H1 (cell line): ENCODE measurements around the gene COLEC11. TPM values are rescaled to one million over a fixed set of nuclear protein-coding genes. Genes with fewer than 3 reads are reported as not detected.

Experiments
- CTCF ChIA-PET: fragments of 300-600 bp; sonication (Branson Sonifier 250); formaldehyde crosslinking; loops from one replicate; lab custom pipeline; 2021; ENCODE audit not compliant: partially characterized antibody; lab: Charles Lee
- POLR2A ChIA-PET: fragments of 300-600 bp; sonication (Branson Sonifier 250); formaldehyde crosslinking; loops from one replicate; lab custom pipeline; 2021; ENCODE audit warnings: inconsistent platforms; ENCODE audit not compliant: partially characterized antibody; lab: Charles Lee
- DNase-seq, 2 experiments: peaks; one replicate each; pipeline versions ENCODE4 v3.0.0 to v3.0.0-alpha.2; 2010 to 2022; ENCODE audit warnings: low spot score in 2 of 2, low read depth in 1 of 2, mixed read lengths in 1 of 2
- FAIRE-seq: peaks from 2 replicates; lab custom pipeline; 2011; peaks lifted over from hg19 to GRCh38; lab: Jason Lieb, UNC
- H2AFZ ChIP-seq: 2 replicates; pipeline ENCODE4 v1.8.1; 2012; ENCODE audit warnings: low read length, inconsistent platforms
- H2AK5ac ChIP-seq: 2 replicates; pipeline ENCODE4 v1.6.1; 2013; ENCODE audit warnings: low read depth, low read length
- H2BK120ac ChIP-seq: replicated peaks from 2 replicates; pipeline ENCODE3; 2013; ENCODE audit warnings: low read depth, low read length, inconsistent platforms
- H2BK12ac ChIP-seq: 2 replicates; pipeline ENCODE4 v1.6.1; 2013; ENCODE audit warnings: low read depth, low read length
- H2BK15ac ChIP-seq: 2 replicates; pipeline ENCODE4 v1.6.1; 2013; ENCODE audit warnings: low read length
- H2BK20ac ChIP-seq: 2 replicates; pipeline ENCODE4 v1.6.1; 2013; ENCODE audit warnings: low read length
- H2BK5ac ChIP-seq: 2 replicates; pipeline ENCODE4 v1.6.1; 2013; ENCODE audit warnings: low read depth, low read length
- H3K14ac ChIP-seq: 2 replicates; pipeline ENCODE4 v1.6.1; 2013; ENCODE audit warnings: inconsistent platforms; ENCODE audit not compliant: insufficient read length
- H3K18ac ChIP-seq: 2 replicates; pipeline ENCODE4 v1.6.1; 2013; ENCODE audit warnings: low read length; ENCODE audit errors: extremely low read depth
- H3K23ac ChIP-seq: 2 replicates; pipeline ENCODE4 v1.6.1; 2013; ENCODE audit warnings: inconsistent platforms; ENCODE audit not compliant: insufficient read length
- H3K23me2 ChIP-seq: 2 replicates; pipeline ENCODE4 v1.6.1; 2013; ENCODE audit warnings: low read depth, low read length
- H3K27ac ChIP-seq: 2 replicates; pipeline ENCODE4 v1.6.1; 2011; ENCODE audit warnings: low read depth, low read length, inconsistent platforms
- H3K27me3 ChIP-seq, 4 experiments: replicated peaks in 1 of 4; 1 replicate in 1 of 4; 2 replicates in 3 of 4; pipeline versions ENCODE4 v1.6.1 to v1.8.1; 2011 to 2013; ENCODE audit warnings: low read length in 3 of 4, mild to moderate bottlenecking in 3 of 4, inconsistent platforms in 2 of 4, mixed read lengths in 2 of 4, moderate library complexity in 1 of 4; ENCODE audit not compliant: control insufficient read depth in 3 of 4, insufficient read depth in 3 of 4; ENCODE audit errors: extremely low read depth in 1 of 4
- H3K36me3 ChIP-seq, 4 experiments: 2 replicates each; pipeline versions ENCODE4 v1.6.1 to v1.8.1; 2011 to 2013; ENCODE audit warnings: mild to moderate bottlenecking in 4 of 4, low read length in 3 of 4, moderate library complexity in 2 of 4, control low read depth in 1 of 4, inconsistent platforms in 1 of 4; ENCODE audit not compliant: insufficient read depth in 4 of 4, control insufficient read depth in 2 of 4
- H3K4ac ChIP-seq: replicated peaks from 2 replicates; pipeline ENCODE3; 2013; ENCODE audit warnings: low read length, low read depth, mixed read lengths, inconsistent platforms; ENCODE audit not compliant: insufficient read length
- H3K4me1 ChIP-seq, 4 experiments: replicated peaks in 1 of 4; 1 replicate in 1 of 4; 2 replicates in 3 of 4; pipeline versions ENCODE4 v1.6.1 to v1.8.1; 2011 to 2013; ENCODE audit warnings: low read length in 3 of 4, inconsistent platforms in 2 of 4, mixed read lengths in 1 of 4; ENCODE audit not compliant: insufficient read depth in 4 of 4, control insufficient read depth in 3 of 4
- H3K4me2 ChIP-seq, 2 experiments: 2 replicates each; pipeline versions ENCODE4 v1.6.1 to v1.8.1; 2011 to 2013; ENCODE audit warnings: low read depth in 2 of 2, low read length in 2 of 2, control low read depth in 1 of 2, inconsistent platforms in 1 of 2, mild to moderate bottlenecking in 1 of 2; ENCODE audit not compliant: insufficient read depth in 1 of 2
- H3K4me3 ChIP-seq, 4 experiments: fragments of 200-600, 300-600 bp in 1 of 4; sonication (generic), shearing (Covaris generic), sonication (Bioruptor Twin) in 1 of 4; 2 replicates each; pipeline versions ENCODE4 v1.5.1 to v1.8.1; 2011 to 2016; ENCODE audit warnings: low read length in 4 of 4, low read depth in 3 of 4, control low read depth in 2 of 4, inconsistent platforms in 2 of 4, mild to moderate bottlenecking in 2 of 4, mixed read lengths in 1 of 4, moderate library complexity in 1 of 4; ENCODE audit not compliant: insufficient read depth in 2 of 4; ENCODE audit errors: extremely low read depth in 1 of 4
- H3K56ac ChIP-seq: replicated peaks from 2 replicates; pipeline ENCODE3; 2013; ENCODE audit warnings: low read depth, mild to moderate bottlenecking, mixed read lengths, low read length, inconsistent platforms; ENCODE audit not compliant: insufficient read length
- H3K79me1 ChIP-seq: 2 replicates; pipeline ENCODE4 v1.6.1; 2013; ENCODE audit warnings: low read depth, low read length, control low read depth
- H3K79me2 ChIP-seq, 2 experiments: 2 replicates each; pipeline versions ENCODE4 v1.6.1 to v1.8.1; 2012 to 2013; ENCODE audit warnings: low read length in 2 of 2, mild to moderate bottlenecking in 2 of 2, inconsistent platforms in 1 of 2; ENCODE audit not compliant: insufficient read depth in 2 of 2, control insufficient read depth in 1 of 2
- H3K9ac ChIP-seq, 4 experiments: replicated peaks in 1 of 4; 1 replicate in 1 of 4; 2 replicates in 3 of 4; pipeline versions ENCODE4 v1.6.1 to v1.8.1; 2011 to 2013; ENCODE audit warnings: low read depth in 3 of 4, low read length in 3 of 4, control low read depth in 2 of 4, mild to moderate bottlenecking in 2 of 4, moderate library complexity in 2 of 4, inconsistent platforms in 1 of 4; ENCODE audit errors: extremely low read depth in 1 of 4
- H3K9me3 ChIP-seq, 2 experiments: 2 replicates each; pipeline versions ENCODE4 v1.6.1 to v1.8.1; 2012 to 2013; ENCODE audit warnings: mild to moderate bottlenecking in 2 of 2, moderate library complexity in 2 of 2, control low read depth in 1 of 2, inconsistent platforms in 1 of 2, low read depth in 1 of 2, low read length in 1 of 2, mixed read lengths in 1 of 2; ENCODE audit not compliant: insufficient read depth in 2 of 2
- H4K20me1 ChIP-seq, 2 experiments: replicated peaks in 1 of 2; 2 replicates each; pipeline versions ENCODE3 to v1.8.1; 2011 to 2013; ENCODE audit warnings: inconsistent platforms in 2 of 2, low read length in 2 of 2, mild to moderate bottlenecking in 1 of 2; ENCODE audit not compliant: insufficient read depth in 2 of 2, control insufficient read depth in 1 of 2
- H4K5ac ChIP-seq: 2 replicates; pipeline ENCODE4 v1.6.1; 2013; ENCODE audit warnings: low read length, low read depth, mixed read lengths, inconsistent platforms; ENCODE audit not compliant: insufficient read length
- H4K8ac ChIP-seq: 2 replicates; pipeline ENCODE4 v1.8.0; 2013; ENCODE audit warnings: mild to moderate bottlenecking, moderate library complexity, low read length, inconsistent platforms; ENCODE audit not compliant: insufficient read depth; ENCODE audit errors: extremely low read depth
- H4K91ac ChIP-seq: replicated peaks from 2 replicates; pipeline ENCODE3; 2013; ENCODE audit warnings: low read length, mixed read lengths, inconsistent platforms; ENCODE audit not compliant: insufficient read length
- JUN ChIP-seq: IDR thresholded peaks from 2 replicates; pipeline ENCODE4 v1.6.1; 2011; ENCODE audit warnings: low read depth, mild to moderate bottlenecking, improper control_type of control experiment, low read length
- WGBS, 2 experiments: shearing (Covaris generic) in 1 of 2; methylation state at CpG; one replicate each; pipeline versions ENCODE4 v1.1.6 to v1.1.7; 2013 to 2015; ENCODE audit warnings: low lambda C conversion rate in 2 of 2, mixed read lengths in 2 of 2, inconsistent platforms in 1 of 2, low coverage in 1 of 2, missing lambda C conversion rate in 1 of 2; ENCODE audit not compliant: insufficient replicate concordance in 2 of 2, insufficient coverage in 1 of 2, insufficient read length in 1 of 2; ENCODE audit errors: extremely low coverage in 1 of 2, missing lambda C conversion rate in 1 of 2; 5-methylcytosine and 5-hydroxymethylcytosine counted together
- polyA plus RNA-seq, 7 experiments: library from polyadenylated mRNA; depleted of rRNA in 3 of 7; stranded (reverse) in 5 of 7; unstranded in 2 of 7; fragments of >200 nt in 5 of 7; fragments of 200-250 nt in 2 of 7; gene quantifications; 1 replicate in 5 of 7; 2 replicates in 1 of 7; 4 replicates in 1 of 7; pipeline versions ENCODE4 v1.2.1 to v1.2.3, GENCODE V29; 2011 to 2013; ENCODE audit warnings: missing spikeins in 2 of 7, mixed read lengths in 2 of 7
- total RNA-seq: library from RNA; stranded (reverse); fragmentation: NEBNext Ultra II Directional; extraction: Animal tissue kit (Norgen Biotek cat#: 25700); gene quantifications from 2 replicates; pipeline ENCODE4 v1.2.1, GENCODE V29; 2021

Gene COLEC11
- total and polyA plus RNA-seq, 2 of the 8 experiments (the other 6 are each of a cell fraction or from before 2014, with no cell fraction given), result 0.47 to 0.80 TPM

GRCh38 chr2:3601561-3602271, 6.8 kb downstream of the COLEC11 start:
- Histone ChIP-seq H3K23ac (no peak overlapping the region), H2BK20ac (no peak overlapping the region), H3K27me3 (no peaks in the 10 kb centered on the region), H3K27ac (no peak overlapping the region), H2BK12ac (no peak overlapping the region), H2BK120ac (no peak overlapping the region), H4K8ac (no peak overlapping the region), H3K79me1 (no peaks in the 10 kb centered on the region), H3K23me2 (no peaks in the 10 kb centered on the region), H2AK5ac (no peak overlapping the region), H3K4me2 (no peak overlapping the region), H3K79me2 (no peaks in the 10 kb centered on the region), H3K14ac (no peak overlapping the region), H3K56ac (no peak overlapping the region), H2AFZ (no peak overlapping the region), H3K9ac (no peak overlapping the region), H3K9me3 (no peaks in the 10 kb centered on the region), H3K4me3 (no peak overlapping the region), H3K18ac (no peak overlapping the region), H2BK15ac (no peak overlapping the region), H3K4ac (no peak overlapping the region), H4K5ac (no peak overlapping the region), H3K4me1 (no peaks in the 10 kb centered on the region), H2BK5ac (no peak overlapping the region), H3K36me3 (no peaks in the 10 kb centered on the region), H4K91ac (no peak overlapping the region), H4K20me1 (peaks cover 0 to 2% of the 10 kb centered on the region in 2 experiments)
- ChIA-PET POLR2A (interaction anchor here (0.7 to 1.5 kb wide), 5 partner anchors 13 to 43 kb away, joined by 3 to 4 read pairs (median 3); no protein-coding TSS in a partner anchor), CTCF (interaction anchor here (0.9 to 1.9 kb wide), 5 partner anchors 10 to 178 kb away, joined by 3 to 8 read pairs (median 7); no protein-coding TSS in a partner anchor)
- DNase-seq, result no peak
- FAIRE-seq, result no peak
- WGBS, 2 experiments, result 90% methylated on average over 19 of the region's 22 CpGs; no CpG with 5 or more reads in 1 of the 2 experiments
- TF ChIP-seq JUN, result no peak
